ENCODE results near the gene RGS6. TPM values are rescaled to one million over a fixed set of nuclear protein-coding genes. Genes with fewer than 3 reads are reported as not detected.

The RGS6 gene
- total RNA-seq, 2 donors from 2014 or later = 3.2 TPM; not detected in 1

GRCh38 chr14:72523424-72524294 lies 591.4 kb downstream of the RGS6 start:
- TF ChIP-seq CTCF (IDR thresholded peaks at IDR 0.05) = no peak
- no peak for TF ChIP-seq POLR2A (IDR thresholded peaks at IDR 0.05)
- no peak for TF ChIP-seq POLR2AphosphoS5 (IDR thresholded peaks at IDR 0.05)
- Histone ChIP-seq H3K27me3 (replicated peaks; ENCODE audit: insufficient read depth) (no peaks in the 10 kb centered on the region), H3K9me3 (no peaks in the 10 kb centered on the region), H3K36me3 (no peaks in the 10 kb centered on the region), H3K27ac (no peak overlapping the region), H3K4me1 (replicated peaks) (no peaks in the 10 kb centered on the region), H3K4me3 (no peak overlapping the region)
- no peak for DNase-seq (ENCODE audit: low spot score)
- WGBS = 51% methylated on average over 5 of the region's 5 CpGs
- intact Hi-C loops (cut with DNase I) = no loop called here

- TF ChIP-seq POLR2A (IDR thresholded peaks at IDR 0.05) (no peak), POLR2AphosphoS5 (IDR thresholded peaks at IDR 0.05) (no peak), CTCF (IDR thresholded peaks at IDR 0.05) (no peak)
- Histone ChIP-seq H3K27me3 (replicated peaks; ENCODE audit: insufficient read depth) (no peaks in the 10 kb centered on the region), H3K4me3 (no peak overlapping the region), H3K36me3 (no peaks in the 10 kb centered on the region), H3K27ac (no peak overlapping the region), H3K4me1 (replicated peaks) (no peaks in the 10 kb centered on the region), H3K9me3 (no peaks in the 10 kb centered on the region)
- intact Hi-C loops (cut with DNase I) = no loop called here
- no peak for DNase-seq (ENCODE audit: low spot score)
Observed at GRCh38 chr14:72524295-72524629, 592.0 kb downstream of the RGS6 start.

GRCh38 chr14:72525087-72525915 lies 593.1 kb downstream of the RGS6 start:
- WGBS = 90% methylated on average over 11 of the region's 11 CpGs
- TF ChIP-seq CTCF (IDR thresholded peaks at IDR 0.05) = no peak
- TF ChIP-seq POLR2AphosphoS5 (IDR thresholded peaks at IDR 0.05) = no peak
- TF ChIP-seq POLR2A (IDR thresholded peaks at IDR 0.05) = no peak
- no peaks in the 10 kb centered on the region for H3K4me1 ChIP-seq (replicated peaks)
- no peak for DNase-seq (ENCODE audit: low spot score)
- intact Hi-C loops (cut with DNase I) = no loop called here
- H3K27ac ChIP-seq = no peak overlapping the region
- no peaks in the 10 kb centered on the region for H3K36me3 ChIP-seq
- no peaks in the 10 kb centered on the region for H3K27me3 ChIP-seq (replicated peaks; ENCODE audit: insufficient read depth)
- no peak overlapping the region for H3K4me3 ChIP-seq
- H3K9me3 ChIP-seq = no peaks in the 10 kb centered on the region

- Histone ChIP-seq H3K4me1 (replicated peaks) (no peaks in the 10 kb centered on the region), H3K27ac (no peak overlapping the region), H3K9me3 (no peaks in the 10 kb centered on the region), H3K36me3 (no peaks in the 10 kb centered on the region), H3K4me3 (no peak overlapping the region), H3K27me3 (replicated peaks; ENCODE audit: insufficient read depth) (no peaks in the 10 kb centered on the region)
- no peak for TF ChIP-seq POLR2A (IDR thresholded peaks at IDR 0.05)
- TF ChIP-seq POLR2AphosphoS5 (IDR thresholded peaks at IDR 0.05) = no peak
- TF ChIP-seq CTCF (IDR thresholded peaks at IDR 0.05) = no peak
- 100% methylated on average over 1 of the region's 1 CpG for WGBS
- DNase-seq (ENCODE audit: low spot score) = no peak
- intact Hi-C loops (cut with DNase I) = no loop called here
Observed at GRCh38 chr14:72527591-72527990, 595.4 kb downstream of the RGS6 start.
